ENCODE data around the gene RAB5B. TPM values are rescaled to one million over a fixed set of nuclear protein-coding genes. Genes with fewer than 3 reads are reported as not detected.
A peak's percentile ranks its signal among the peaks of the same experiment; 100 is the strongest.
"Not testable (repeated sequence)": the region's sequence is repeated elsewhere in the genome, so short reads cannot be mapped to it uniquely, and the experiment has no call there.

RAB5B gene
- total and polyA plus RNA-seq, 4 donors = 64.5 to 118 (median 91.3) TPM

DNA sequence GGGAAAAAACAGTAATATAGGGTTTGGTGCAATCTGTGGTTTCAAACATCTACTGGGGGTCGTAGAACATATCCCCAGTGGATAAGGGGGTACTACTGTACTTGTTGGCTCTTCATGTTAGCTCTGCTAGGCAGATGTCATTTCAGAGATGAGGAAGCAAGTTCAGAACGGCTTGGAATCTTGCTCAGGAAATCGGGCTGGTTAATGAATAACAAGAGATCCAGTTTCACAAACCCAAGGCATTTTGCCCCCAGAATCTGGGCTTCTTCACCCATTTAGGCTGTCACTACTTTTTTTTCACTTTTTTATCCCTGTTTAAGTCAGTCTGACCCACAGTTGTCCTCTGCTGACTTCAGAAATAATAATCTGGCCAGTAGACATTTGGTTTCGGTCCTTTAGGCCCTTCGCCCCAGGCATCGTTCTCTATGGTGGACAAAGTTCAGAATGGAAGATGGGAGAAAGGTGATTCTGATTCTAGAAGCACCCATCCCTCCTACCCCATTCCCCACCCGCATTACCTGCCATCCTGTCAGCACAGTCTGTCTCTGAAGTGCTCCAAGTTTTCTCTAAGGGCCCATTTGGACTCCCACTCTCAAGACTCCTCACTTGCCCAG is 27.7 kb downstream of the RAB5B start:
- Histone ChIP-seq H3K4me3 (no peak overlapping the region), H3K27ac (ENCODE audit: low read depth in 1 of 2, low read length in 1 of 2) (no peak overlapping the region), H3K36me3 (ENCODE audit: control insufficient read depth in 4 of 4, insufficient read depth in 4 of 4, low read length in 4 of 4) (peaks cover 0 to 20% (median 8%) of the 10 kb centered on the region in 4 donors), H3K27me3 (ENCODE audit: control insufficient read depth in 3 of 3, insufficient read depth in 3 of 3, low read length in 2 of 3) (no peaks in the 10 kb centered on the region), H3K9ac (ENCODE audit: insufficient read depth in 1 of 2, low read length in 2 of 2) (no peak overlapping the region), H3K9me3 (ENCODE audit: control insufficient read depth in 4 of 4, insufficient read depth in 3 of 4, low read length in 3 of 4) (no peaks in the 10 kb centered on the region), H3K4me1 (ENCODE audit: control insufficient read depth in 5 of 5, insufficient read depth in 5 of 5, low read length in 5 of 5) (peaks cover 0 to 12% (median 5%) of the 10 kb centered on the region in 5 donors)
- ATAC-seq (ENCODE audit: insufficient read depth, low FRiP score) (no peak), DNase-seq (peak in 1 of 3 donors; percentile 35)
- TF ChIP-seq, protein P1, sequence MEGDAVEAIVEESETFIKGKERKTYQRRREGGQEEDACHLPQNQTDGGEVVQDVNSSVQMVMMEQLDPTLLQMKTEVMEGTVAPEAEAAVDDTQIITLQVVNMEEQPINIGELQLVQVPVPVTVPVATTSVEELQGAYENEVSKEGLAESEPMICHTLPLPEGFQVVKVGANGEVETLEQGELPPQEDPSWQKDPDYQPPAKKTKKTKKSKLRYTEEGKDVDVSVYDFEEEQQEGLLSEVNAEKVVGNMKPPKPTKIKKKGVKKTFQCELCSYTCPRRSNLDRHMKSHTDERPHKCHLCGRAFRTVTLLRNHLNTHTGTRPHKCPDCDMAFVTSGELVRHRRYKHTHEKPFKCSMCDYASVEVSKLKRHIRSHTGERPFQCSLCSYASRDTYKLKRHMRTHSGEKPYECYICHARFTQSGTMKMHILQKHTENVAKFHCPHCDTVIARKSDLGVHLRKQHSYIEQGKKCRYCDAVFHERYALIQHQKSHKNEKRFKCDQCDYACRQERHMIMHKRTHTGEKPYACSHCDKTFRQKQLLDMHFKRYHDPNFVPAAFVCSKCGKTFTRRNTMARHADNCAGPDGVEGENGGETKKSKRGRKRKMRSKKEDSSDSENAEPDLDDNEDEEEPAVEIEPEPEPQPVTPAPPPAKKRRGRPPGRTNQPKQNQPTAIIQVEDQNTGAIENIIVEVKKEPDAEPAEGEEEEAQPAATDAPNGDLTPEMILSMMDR (IDR thresholded peaks at IDR 0.05; ENCODE audit: control extremely low read depth, extremely low read depth) = no peak
- WGBS, 2 donors = 71 to 80% methylated on average over 7 of the region's 7 CpGs

DNA sequence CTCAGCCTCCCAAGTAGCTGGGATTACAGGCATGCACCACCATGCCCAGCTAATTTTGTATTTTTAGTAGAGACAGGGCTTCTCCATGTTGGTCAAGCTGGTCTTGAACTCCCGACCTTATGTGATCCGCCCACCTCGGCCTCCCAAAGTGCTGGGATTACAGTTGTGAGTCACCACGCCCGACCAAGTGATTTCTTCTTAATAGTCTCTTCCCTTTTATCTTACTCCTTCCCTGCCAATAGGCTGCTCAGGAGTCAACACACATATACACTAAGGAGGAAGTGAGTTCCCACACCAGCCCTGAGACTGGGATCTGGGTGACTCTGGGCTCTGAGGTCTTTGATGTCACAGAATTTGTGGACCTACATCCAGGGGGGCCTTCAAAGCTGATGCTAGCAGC is 29.5 kb downstream of the RAB5B start:
- H3K9me3 ChIP-seq (ENCODE audit: control insufficient read depth in 4 of 4, insufficient read depth in 3 of 4, low read length in 3 of 4); DNase-seq; H3K27ac ChIP-seq (ENCODE audit: low read depth in 1 of 2, low read length in 1 of 2); H3K4me3 ChIP-seq; ATAC-seq (ENCODE audit: insufficient read depth, low FRiP score); H3K4me1 ChIP-seq (ENCODE audit: control insufficient read depth in 5 of 5, insufficient read depth in 5 of 5, low read length in 5 of 5); H3K9ac ChIP-seq (ENCODE audit: insufficient read depth in 1 of 2, low read length in 2 of 2); H3K27me3 ChIP-seq (ENCODE audit: control insufficient read depth in 3 of 3, insufficient read depth in 3 of 3, low read length in 2 of 3): not testable (repeated sequence)
- 79 to 88% methylated on average over 5 of the region's 5 CpGs for WGBS, 2 donors
- peaks cover 0 to 20% (median 8%) of the 10 kb centered on the region in 4 donors for H3K36me3 ChIP-seq (ENCODE audit: control insufficient read depth in 4 of 4, insufficient read depth in 4 of 4, low read length in 4 of 4)

DNA sequence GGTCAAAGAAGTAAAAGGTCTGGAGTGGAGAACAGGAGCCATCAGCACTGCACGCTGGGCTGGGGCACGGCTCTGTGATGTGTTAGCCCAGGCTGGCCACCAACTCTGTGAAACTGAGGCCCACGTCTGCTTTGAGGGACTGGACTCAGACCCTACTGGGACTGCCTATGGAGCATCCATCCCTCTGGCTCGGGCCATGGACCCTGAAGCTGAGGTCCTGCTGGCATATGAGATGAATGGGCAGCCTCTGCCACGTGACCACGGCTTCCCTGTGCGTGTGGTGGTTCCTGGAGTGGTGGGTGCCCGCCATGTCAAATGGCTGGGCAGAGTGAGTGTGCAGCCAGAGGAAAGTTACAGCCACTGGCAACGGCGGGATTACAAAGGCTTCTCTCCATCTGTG is 30.3 kb downstream of the RAB5B start:
- TF ChIP-seq, protein P1 (IDR thresholded peaks at IDR 0.05; ENCODE audit: control extremely low read depth, extremely low read depth) = no peak
- Histone ChIP-seq H3K9ac (ENCODE audit: insufficient read depth in 1 of 2, low read length in 2 of 2) (no peak overlapping the region), H3K36me3 (ENCODE audit: control insufficient read depth in 4 of 4, insufficient read depth in 4 of 4, low read length in 4 of 4) (peaks cover 0 to 20% (median 8%) of the 10 kb centered on the region in 4 donors), H3K9me3 (ENCODE audit: control insufficient read depth in 4 of 4, insufficient read depth in 3 of 4, low read length in 3 of 4) (no peaks in the 10 kb centered on the region), H3K4me3 (no peak overlapping the region), H3K27me3 (ENCODE audit: control insufficient read depth in 3 of 3, insufficient read depth in 3 of 3, low read length in 2 of 3) (no peaks in the 10 kb centered on the region), H3K27ac (ENCODE audit: low read depth in 1 of 2, low read length in 1 of 2) (no peak overlapping the region), H3K4me1 (ENCODE audit: control insufficient read depth in 5 of 5, insufficient read depth in 5 of 5, low read length in 5 of 5) (peaks cover 0 to 8% (median 6%) of the 10 kb centered on the region in 5 donors)
- 94 to 96% methylated on average over 10 of the region's 10 CpGs for WGBS, 2 donors
- no peak for ATAC-seq (ENCODE audit: insufficient read depth, low FRiP score)
- DNase-seq = no peak

DNA sequence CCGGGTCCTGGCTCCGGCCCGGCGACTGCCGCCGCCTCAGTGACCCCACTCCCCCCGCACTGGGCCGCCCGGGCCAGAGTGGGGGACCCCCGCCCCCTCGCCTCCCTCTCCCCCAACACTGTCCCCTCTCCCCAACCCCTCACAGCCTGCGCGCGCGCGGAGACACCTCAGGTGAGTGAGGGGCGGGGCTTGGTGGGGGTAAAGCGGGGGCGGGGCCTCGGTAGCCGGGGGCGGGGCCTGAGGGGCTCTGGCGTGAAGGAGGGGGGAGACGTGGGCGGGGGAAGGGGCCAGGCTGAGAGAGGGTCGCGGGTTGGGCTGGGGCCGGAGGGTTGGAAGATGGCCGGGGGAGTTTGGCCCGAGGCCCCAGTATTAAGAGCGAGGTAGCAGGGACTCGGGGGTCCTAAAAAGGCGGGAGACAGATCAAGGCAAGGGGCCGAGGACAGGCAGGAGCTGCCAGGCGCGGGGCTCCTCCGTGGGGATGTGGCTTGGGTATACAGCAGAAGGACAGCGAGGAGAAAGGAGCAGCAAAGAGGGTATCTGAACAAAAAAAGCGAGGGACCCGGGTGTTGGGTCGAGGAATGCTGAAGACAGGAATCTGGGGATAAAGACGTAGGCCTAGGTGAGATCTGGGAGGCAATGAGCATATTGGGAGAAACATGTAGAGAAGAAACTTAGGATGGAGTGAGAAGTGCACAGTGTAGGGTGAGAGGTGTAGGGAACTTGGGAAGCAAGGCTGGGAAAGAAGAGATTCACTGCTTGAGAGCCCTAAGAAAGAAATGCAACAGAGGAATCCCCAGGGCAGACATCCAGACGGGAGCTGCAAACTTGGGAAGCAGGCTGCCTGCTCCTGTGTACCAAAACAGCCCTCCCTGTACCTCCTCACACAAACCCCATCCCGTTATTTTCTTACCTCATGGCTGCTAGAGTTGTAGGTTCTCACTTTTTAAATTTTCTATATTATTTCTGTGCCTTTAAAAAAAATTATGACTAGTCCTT is 34.0 kb downstream of the RAB5B start:
- 3% methylated on average over 35 to 44 of the region's 44 CpGs for WGBS, 2 donors
- Histone ChIP-seq H3K36me3 (ENCODE audit: control insufficient read depth in 4 of 4, insufficient read depth in 4 of 4, low read length in 4 of 4) (peaks cover 0 to 13% (median 4%) of the 10 kb centered on the region in 4 donors), H3K9ac (ENCODE audit: insufficient read depth in 1 of 2, low read length in 2 of 2) (peak overlapping the region; percentile 61 to 89), H3K4me3 (peak overlapping the region; percentile 75), H3K27ac (ENCODE audit: low read depth in 1 of 2, low read length in 1 of 2) (peak overlapping the region; percentile 91 to 94), H3K9me3 (ENCODE audit: control insufficient read depth in 4 of 4, insufficient read depth in 3 of 4, low read length in 3 of 4) (no peaks in the 10 kb centered on the region), H3K27me3 (ENCODE audit: control insufficient read depth in 3 of 3, insufficient read depth in 3 of 3, low read length in 2 of 3) (no peaks in the 10 kb centered on the region), H3K4me1 (ENCODE audit: control insufficient read depth in 5 of 5, insufficient read depth in 5 of 5, low read length in 5 of 5) (peaks cover 0 to 8% (median 4%) of the 10 kb centered on the region in 5 donors)
- peak; percentile 77 to 83 (median 79) for DNase-seq
- TF ChIP-seq, protein P1 (IDR thresholded peaks at IDR 0.05; ENCODE audit: control extremely low read depth, extremely low read depth) = no peak
- peak; percentile 81 for ATAC-seq (ENCODE audit: insufficient read depth, low FRiP score)

Measured in lung (tissue), 12 donors.